Tibial nerve (tissue), 4 donors: ENCODE measurements around the gene INTS11.

Source experiments
- EP300 ChIP-seq, 2 donors: sonication (generic); formaldehyde crosslinking; IDR thresholded peaks; one replicate each; pipeline ENCODE4 v1.6.1; 2017; ENCODE audit warnings: antibody characterized with exemption in 2 of 2, mild to moderate bottlenecking in 1 of 2
- POLR2A ChIP-seq, 2 donors: fragments of 450-650 bp; IDR thresholded peaks; one replicate each; pipeline ENCODE4 v1.6.1; 2017; ENCODE audit warnings: antibody characterized with exemption in 2 of 2, mild to moderate bottlenecking in 2 of 2, moderate library complexity in 2 of 2
- TF ChIP-seq, protein P1 (sequence below), 5 experiments: fragments of 200-600 bp in 3 of 5; fragments of 450-650 bp in 2 of 5; sonication (generic) in 3 of 5; IDR thresholded peaks; one replicate each; pipeline ENCODE4 v1.5.1; 2016 to 2019; ENCODE audit warnings: antibody characterized with exemption in 5 of 5, mild to moderate bottlenecking in 3 of 5, moderate library complexity in 2 of 5

DNA sequence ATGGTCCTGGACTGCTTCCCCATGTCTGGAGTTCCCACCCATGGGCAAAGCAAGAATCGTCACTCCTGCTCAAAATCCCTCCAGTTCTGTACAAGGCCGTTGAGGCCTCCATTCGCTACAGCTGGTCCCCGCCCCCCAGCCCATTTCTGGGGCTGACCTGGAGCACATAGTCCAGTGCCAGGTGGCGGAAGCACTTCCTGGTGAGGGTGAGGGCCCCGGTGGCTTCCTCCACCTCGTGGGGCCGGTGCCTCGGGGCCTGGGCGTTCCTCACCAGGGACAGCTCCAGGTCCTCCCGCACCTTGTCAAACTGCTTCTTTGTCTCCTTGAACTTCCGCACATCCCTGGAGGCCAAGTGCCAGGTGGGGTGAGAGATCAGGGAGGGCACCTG, 24.1 kb downstream of the INTS11 start:
- TF ChIP-seq, protein P1, sequence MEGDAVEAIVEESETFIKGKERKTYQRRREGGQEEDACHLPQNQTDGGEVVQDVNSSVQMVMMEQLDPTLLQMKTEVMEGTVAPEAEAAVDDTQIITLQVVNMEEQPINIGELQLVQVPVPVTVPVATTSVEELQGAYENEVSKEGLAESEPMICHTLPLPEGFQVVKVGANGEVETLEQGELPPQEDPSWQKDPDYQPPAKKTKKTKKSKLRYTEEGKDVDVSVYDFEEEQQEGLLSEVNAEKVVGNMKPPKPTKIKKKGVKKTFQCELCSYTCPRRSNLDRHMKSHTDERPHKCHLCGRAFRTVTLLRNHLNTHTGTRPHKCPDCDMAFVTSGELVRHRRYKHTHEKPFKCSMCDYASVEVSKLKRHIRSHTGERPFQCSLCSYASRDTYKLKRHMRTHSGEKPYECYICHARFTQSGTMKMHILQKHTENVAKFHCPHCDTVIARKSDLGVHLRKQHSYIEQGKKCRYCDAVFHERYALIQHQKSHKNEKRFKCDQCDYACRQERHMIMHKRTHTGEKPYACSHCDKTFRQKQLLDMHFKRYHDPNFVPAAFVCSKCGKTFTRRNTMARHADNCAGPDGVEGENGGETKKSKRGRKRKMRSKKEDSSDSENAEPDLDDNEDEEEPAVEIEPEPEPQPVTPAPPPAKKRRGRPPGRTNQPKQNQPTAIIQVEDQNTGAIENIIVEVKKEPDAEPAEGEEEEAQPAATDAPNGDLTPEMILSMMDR (IDR thresholded peaks at IDR 0.05): no peak
- TF ChIP-seq EP300 (IDR thresholded peaks at IDR 0.05) (no peak), POLR2A (IDR thresholded peaks at IDR 0.05) (no peak)
